ENCODE results near the gene THUMPD2. TPM values are rescaled to one million over a fixed set of nuclear protein-coding genes. Genes with fewer than 3 reads are reported as not detected.

Gene THUMPD2
- total RNA-seq, 2 donors from 2014 or later: 7.0 to 18.8 TPM

- Histone ChIP-seq H3K27me3 (no peaks in the 10 kb centered on the region), H3K36me3 (replicated peaks in 1 of 2; ENCODE audit: insufficient read depth in 1 of 2, low read depth in 2 of 2) (no peaks in the 10 kb centered on the region), H3K4me3 (no peak overlapping the region), H3K27ac (no peak overlapping the region), H3K9me3 (no peaks in the 10 kb centered on the region), H3K4me1 (no peaks in the 10 kb centered on the region)
- 85 to 89% methylated on average over 2 of the region's 2 CpGs for WGBS, 2 donors
- no peak for ATAC-seq
- no peak for DNase-seq
- TF ChIP-seq POLR2A (IDR thresholded peaks at IDR 0.05): no peak
- TF ChIP-seq CTCF (IDR thresholded peaks at IDR 0.05): no peak
- intact Hi-C loops (cut with DNase I): no loop called here
These were observed 8.9 kb upstream of the THUMPD2 start for GRCh38 chr2:39787950-39788349.

- H3K27ac ChIP-seq: no peak overlapping the region
- no peaks in the 10 kb centered on the region for H3K27me3 ChIP-seq
- no peaks in the 10 kb centered on the region for H3K36me3 ChIP-seq (replicated peaks in 1 of 2; ENCODE audit: insufficient read depth in 1 of 2, low read depth in 2 of 2)
- intact Hi-C loops (cut with DNase I): no loop called here
- no peak for TF ChIP-seq POLR2A (IDR thresholded peaks at IDR 0.05)
- no peak for TF ChIP-seq CTCF (IDR thresholded peaks at IDR 0.05)
- 68 to 74% methylated on average over 7 of the region's 7 CpGs for WGBS, 2 donors
- no peaks in the 10 kb centered on the region for H3K4me1 ChIP-seq
- ATAC-seq: no peak
- no peak overlapping the region for H3K4me3 ChIP-seq
- no peak for DNase-seq
- no peaks in the 10 kb centered on the region for H3K9me3 ChIP-seq
These were observed 7.9 kb upstream of the THUMPD2 start for GRCh38 chr2:39786761-39787522.

GRCh38 chr2:39782591-39782990 lies 3.5 kb upstream of the THUMPD2 start:
- WGBS, 2 donors: 78 to 96% methylated on average over 2 of the region's 2 CpGs
- no peak for ATAC-seq
- TF ChIP-seq POLR2A (IDR thresholded peaks at IDR 0.05) (no peak), CTCF (IDR thresholded peaks at IDR 0.05) (no peak)

GRCh38 chr2:39781697-39782096 lies 2.6 kb upstream of the THUMPD2 start:
- DNase-seq (no peak), ATAC-seq (no peak)
- Histone ChIP-seq H3K36me3 (replicated peaks in 1 of 2; ENCODE audit: insufficient read depth in 1 of 2, low read depth in 2 of 2) (no peaks in the 10 kb centered on the region), H3K4me3 (no peak overlapping the region), H3K4me1 (peaks cover 22% of the 10 kb centered on the region), H3K27ac (no peak overlapping the region), H3K27me3 (no peaks in the 10 kb centered on the region), H3K9me3 (no peaks in the 10 kb centered on the region)
- intact Hi-C loops (cut with DNase I): no loop called here
- TF ChIP-seq CTCF (IDR thresholded peaks at IDR 0.05) (no peak), POLR2A (IDR thresholded peaks at IDR 0.05) (no peak)
- 67 to 95% methylated on average over 1 of the region's 1 CpG for WGBS, 2 donors

More at GRCh38 chr2:39782591-39782990, 3.5 kb upstream of the THUMPD2 start:
- Histone ChIP-seq H3K9me3 (no peaks in the 10 kb centered on the region), H3K4me1 (peaks cover 13% of the 10 kb centered on the region), H3K4me3 (no peak overlapping the region), H3K36me3 (replicated peaks in 1 of 2; ENCODE audit: insufficient read depth in 1 of 2, low read depth in 2 of 2) (no peaks in the 10 kb centered on the region), H3K27ac (no peak overlapping the region), H3K27me3 (no peaks in the 10 kb centered on the region)
- DNase-seq: no peak
- intact Hi-C loops (cut with DNase I): no loop called here

All from body of pancreas (tissue), 4 donors.